ENCODE measurements around the gene ANKRD6.

The ANKRD6 gene

GRCh38 chr6:89597372-89597771 is 164.4 kb downstream of the ANKRD6 start:
- H3K4me3 ChIP-seq (replicated peaks; ENCODE audit: low read depth, low read length), result no peak overlapping the region
- no peak for TF ChIP-seq CTCF (IDR thresholded peaks at IDR 0.05; ENCODE audit: low read length, missing control alignments)
- no peak for DNase-seq (ENCODE audit: low read depth)

GRCh38 chr6:89597988-89598387 is 165.0 kb downstream of the ANKRD6 start:
- DNase-seq (ENCODE audit: low read depth), result peak; percentile 46
- H3K4me3 ChIP-seq (replicated peaks; ENCODE audit: low read depth, low read length), result no peak overlapping the region
- peak; percentile 3 for TF ChIP-seq CTCF (IDR thresholded peaks at IDR 0.05; ENCODE audit: low read length, missing control alignments)

- no peak for DNase-seq (ENCODE audit: low read depth)
- TF ChIP-seq CTCF (IDR thresholded peaks at IDR 0.05; ENCODE audit: low read length, missing control alignments), result no peak
- no peak overlapping the region for H3K4me3 ChIP-seq (replicated peaks; ENCODE audit: low read depth, low read length)
Observed at GRCh38 chr6:89599727-89600126, 166.8 kb downstream of the ANKRD6 start.

- no peak overlapping the region for H3K4me3 ChIP-seq (replicated peaks; ENCODE audit: low read depth, low read length)
- no peak for DNase-seq (ENCODE audit: low read depth)
- no peak for TF ChIP-seq CTCF (IDR thresholded peaks at IDR 0.05; ENCODE audit: low read length, missing control alignments)
Observed at GRCh38 chr6:89602166-89602565, 169.2 kb downstream of the ANKRD6 start.

GRCh38 chr6:89604653-89605052 is 171.7 kb downstream of the ANKRD6 start:
- DNase-seq (ENCODE audit: low read depth), result no peak
- TF ChIP-seq CTCF (IDR thresholded peaks at IDR 0.05; ENCODE audit: low read length, missing control alignments), result no peak
- H3K4me3 ChIP-seq (replicated peaks; ENCODE audit: low read depth, low read length), result no peak overlapping the region

GRCh38 chr6:89605861-89606260 is 172.9 kb downstream of the ANKRD6 start:
- no peak for TF ChIP-seq CTCF (IDR thresholded peaks at IDR 0.05; ENCODE audit: low read length, missing control alignments)
- H3K4me3 ChIP-seq (replicated peaks; ENCODE audit: low read depth, low read length), result no peak overlapping the region
- no peak for DNase-seq (ENCODE audit: low read depth)

GRCh38 chr6:89610149-89610642 is 177.2 kb downstream of the ANKRD6 start:
- TF ChIP-seq CTCF (IDR thresholded peaks at IDR 0.05; ENCODE audit: low read length, missing control alignments), result peak; percentile 91
- no peak overlapping the region for H3K4me3 ChIP-seq (replicated peaks; ENCODE audit: low read depth, low read length)
- DNase-seq (ENCODE audit: low read depth), result peak; percentile 58

Measured in fibroblast of pulmonary artery (primary cell).